NCI-H524 treated with DMSO at 0.1 percent for 48 hours (cell line): Measurements from ENCODE around the gene CGREF1.
"Not testable (repeated sequence)": the region's sequence is repeated elsewhere in the genome, so short reads cannot be mapped to it uniquely, and the experiment has no call there.

Experiments used
- DNase-seq: peaks from one replicate; lab custom pipeline; 2025; lab: John Stamatoyannopoulos, UW

The CGREF1 gene

DNA sequence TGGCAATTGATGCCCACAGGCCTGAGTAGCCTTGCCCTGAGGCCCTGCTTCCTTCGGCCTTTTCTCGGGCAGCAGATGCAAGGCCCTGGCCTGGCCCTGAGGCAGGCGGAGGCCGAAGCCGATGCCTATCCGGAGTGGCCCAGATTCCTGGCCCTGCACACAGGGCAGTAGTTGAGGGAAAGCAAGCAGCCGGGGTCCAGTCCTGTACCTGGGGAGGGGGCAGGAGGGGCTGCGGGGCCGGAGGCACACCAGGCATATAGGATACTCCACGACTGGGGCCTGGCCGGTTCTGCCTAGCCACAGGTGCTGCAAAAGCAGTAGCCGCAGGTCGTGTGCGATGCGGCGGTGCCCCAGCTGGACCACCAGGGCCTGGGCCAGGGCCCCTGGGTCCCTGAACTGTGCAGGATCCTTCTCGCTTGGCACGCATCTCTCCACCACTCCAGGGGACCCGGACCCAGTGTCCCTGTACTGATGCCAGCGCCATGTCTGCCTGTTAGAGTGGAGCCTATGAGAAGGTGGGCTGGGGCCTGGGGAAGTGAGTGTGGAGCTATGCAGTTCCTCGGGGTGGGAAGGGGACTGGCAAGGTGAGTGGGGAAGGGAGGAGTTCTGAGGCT lies 18.5 kb upstream of the CGREF1 start:
- no peak for DNase-seq

DNA sequence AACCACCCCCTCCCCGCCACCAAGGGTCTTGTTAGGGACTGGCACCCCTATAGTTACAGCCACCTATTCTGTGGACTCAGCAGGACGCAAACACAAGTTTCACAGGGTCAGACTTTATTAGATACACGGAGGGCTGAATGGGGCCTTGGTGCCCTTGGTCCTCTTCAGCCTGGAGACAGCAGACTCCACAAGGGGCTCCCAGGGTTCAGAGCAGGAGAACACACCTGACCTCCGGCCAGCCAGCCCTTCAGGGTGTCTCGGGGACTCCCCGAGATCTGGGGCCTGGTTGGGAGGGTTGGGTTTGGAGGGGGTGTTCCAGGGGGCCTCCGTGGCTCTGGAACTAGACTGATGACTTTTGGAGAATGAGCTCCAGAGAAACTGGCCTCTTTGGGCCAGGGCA lies 17.8 kb upstream of the CGREF1 start:
- DNase-seq, result no peak

DNA sequence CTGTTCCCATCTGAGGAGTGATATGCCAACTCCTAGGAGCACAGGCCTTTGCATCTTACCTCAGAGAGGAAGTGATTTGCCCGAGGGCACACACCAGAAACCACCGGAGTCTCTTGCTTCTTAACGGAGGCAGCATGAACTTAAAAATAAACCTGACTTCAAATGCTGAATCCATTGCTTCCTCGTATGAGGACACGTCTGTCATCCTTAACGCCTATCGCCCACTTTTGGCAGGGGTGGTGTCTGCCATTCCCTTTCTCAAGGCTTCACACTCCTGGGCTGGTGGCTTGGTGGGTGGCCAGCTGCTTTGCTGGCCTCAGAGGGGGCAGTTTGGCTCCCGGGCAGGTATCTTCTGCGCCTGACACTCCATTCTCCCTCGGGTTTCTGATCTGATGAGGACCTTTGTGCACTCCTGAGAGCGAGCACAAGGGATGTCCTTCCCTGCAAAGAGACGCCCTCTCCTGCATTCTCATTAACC lies 16.6 kb upstream of the CGREF1 start:
- no peak for DNase-seq

DNA sequence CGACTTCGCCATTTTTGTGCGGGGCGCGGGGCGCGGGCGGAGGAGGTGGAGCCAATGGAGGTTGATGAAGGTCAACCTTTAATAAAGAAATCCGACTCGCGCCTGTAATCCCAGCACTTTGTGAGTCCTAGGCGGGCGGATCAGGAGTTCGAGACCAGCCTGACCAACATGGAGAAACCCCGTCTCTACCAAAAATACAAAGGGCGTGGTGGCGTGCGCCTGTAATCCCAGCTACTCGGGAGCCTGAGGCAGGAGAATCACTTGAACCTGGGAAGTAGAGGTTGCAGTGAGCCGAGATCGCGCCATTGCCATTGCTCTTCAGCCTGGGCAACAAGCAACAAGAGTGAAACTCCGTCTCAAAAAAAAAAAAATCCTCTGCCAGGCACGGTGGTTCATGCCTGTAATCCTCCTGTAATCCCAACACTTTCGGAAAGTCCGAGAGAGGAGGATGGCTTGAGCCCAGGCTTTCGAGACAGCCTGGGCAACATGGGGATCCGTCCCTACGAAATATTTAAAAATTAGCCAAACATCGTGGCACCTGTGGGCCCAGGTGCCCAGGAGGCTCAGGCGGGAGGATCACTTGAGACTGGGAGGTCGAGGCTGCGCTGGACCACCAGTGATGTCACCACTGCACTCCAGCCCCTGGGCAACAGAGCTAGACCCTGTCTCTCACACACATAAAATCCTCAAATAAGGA lies 16.0 kb upstream of the CGREF1 start:
- no peak for DNase-seq

DNA sequence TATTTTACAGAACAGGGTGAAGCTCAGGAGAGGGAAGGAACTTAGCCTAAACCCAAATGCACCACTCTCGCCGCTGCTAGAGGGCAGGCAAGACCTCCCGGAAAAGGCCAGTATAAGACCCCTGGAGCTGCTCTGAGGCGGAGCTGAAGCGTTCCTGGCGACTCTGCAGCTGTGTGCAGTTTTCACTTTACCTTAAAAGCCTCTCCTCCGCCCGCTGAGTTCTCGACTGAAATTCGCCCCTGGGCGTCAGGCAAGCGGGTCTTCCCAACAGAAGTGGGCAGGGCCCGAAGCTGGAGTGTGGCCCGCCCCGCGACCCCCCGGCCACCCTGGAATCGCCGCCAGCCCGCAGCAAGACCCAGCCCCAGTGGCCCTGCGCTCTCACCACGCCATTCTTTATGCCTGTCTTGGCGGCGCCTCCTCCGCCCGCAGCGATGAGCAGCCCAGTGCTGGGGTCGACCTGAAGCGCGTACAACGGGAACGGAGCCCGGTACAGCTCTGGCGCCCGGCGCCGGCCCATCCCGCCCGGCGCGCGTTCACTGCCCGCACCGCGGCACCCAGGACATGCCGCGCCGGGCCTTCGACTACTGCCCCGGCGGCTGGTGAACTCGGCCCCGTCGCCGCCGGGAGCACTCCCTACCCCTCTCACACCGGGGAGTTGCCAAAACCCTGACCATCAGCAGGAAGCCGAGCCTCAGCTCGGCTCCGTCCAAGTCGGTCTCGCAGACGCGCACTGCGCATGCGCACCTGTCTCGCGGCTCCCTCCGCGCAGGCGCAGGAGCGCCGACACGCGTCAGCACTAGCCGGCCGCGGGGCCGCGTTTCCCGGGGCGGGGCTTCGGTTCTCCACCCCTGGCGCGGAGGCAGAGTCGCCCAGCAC lies 15.2 kb upstream of the CGREF1 start, which contains the start of gene PREB:
PREB (minus strand) TSS at position 732 of the 876 bp plus-strand sequence; CDS start at position 517, 215 bp downstream.
- DNase-seq, result peak; percentile 45

DNA sequence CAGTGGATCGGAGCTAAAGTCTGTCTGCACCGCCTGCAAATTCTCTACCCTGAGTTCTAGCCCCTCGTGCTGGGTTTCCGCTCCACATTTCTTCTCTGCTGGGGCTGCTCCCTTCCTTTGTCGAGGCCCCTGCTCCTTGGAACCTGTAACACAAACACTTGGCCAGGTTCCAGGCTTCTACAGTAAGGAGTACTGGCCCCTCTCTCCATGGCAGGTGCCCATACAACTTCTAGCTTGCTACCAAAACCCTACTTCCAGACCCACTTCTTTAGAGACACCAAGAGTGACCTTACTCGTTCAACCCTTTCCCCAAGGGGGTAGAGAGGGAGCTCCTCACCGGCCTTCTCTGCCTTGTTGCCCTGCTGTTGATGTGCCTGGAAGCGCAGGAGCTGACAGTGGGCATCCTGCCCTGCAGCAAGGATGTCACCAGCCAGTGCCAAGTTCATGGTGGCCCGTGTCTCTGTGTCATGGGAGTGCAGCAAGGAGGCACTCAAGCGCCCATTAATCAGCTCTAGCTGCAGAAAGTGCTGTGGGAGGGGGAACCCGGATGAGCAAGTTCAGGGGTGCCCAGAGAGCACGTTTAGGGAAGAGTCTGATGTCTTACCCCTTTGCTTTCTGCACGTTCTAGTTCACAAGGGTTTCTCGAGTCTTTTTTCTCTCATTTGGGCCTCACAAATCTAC lies 14.4 kb upstream of the CGREF1 start:
- no peak for DNase-seq

DNA sequence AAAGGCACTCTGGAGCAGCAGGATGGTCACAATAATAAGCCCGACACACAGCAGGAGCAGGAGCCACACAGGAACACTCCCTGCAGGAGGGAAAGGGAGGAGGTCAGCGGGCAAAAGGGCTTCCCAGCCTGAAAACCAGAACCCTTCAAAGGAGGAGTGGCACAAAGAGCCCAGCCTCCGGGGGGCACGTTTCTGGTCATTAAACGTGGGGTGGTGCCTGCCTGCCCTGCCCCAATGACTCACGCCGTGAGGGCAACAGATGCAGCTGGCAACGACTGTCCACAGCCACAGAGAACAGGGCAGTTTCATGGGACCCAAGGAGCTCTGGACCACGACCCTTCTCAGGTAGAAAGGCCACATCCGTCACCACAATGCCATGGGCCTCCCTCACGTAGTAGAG lies 12.5 kb upstream of the CGREF1 start:
- DNase-seq, result no peak

DNA sequence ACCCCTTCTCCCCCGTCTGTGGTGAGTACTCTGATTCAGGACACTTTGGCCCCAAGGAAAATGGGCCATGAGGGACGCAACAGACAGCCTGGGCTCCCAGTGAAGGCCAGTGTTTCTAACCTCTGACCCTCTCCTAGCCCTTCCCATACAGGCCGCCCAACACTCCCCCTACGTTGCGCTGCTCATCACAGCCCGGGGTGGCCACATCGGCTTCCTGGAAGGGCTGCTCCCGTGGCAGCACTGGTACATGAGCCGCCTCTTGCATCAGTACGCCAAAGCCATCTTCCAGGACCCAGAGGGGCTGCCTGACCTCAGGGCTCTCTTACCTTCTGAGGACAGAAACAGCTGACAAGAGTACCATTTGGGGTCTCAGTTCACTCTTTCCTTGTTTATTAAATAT lies 11.5 kb upstream of the CGREF1 start:
- no peak for DNase-seq

DNA sequence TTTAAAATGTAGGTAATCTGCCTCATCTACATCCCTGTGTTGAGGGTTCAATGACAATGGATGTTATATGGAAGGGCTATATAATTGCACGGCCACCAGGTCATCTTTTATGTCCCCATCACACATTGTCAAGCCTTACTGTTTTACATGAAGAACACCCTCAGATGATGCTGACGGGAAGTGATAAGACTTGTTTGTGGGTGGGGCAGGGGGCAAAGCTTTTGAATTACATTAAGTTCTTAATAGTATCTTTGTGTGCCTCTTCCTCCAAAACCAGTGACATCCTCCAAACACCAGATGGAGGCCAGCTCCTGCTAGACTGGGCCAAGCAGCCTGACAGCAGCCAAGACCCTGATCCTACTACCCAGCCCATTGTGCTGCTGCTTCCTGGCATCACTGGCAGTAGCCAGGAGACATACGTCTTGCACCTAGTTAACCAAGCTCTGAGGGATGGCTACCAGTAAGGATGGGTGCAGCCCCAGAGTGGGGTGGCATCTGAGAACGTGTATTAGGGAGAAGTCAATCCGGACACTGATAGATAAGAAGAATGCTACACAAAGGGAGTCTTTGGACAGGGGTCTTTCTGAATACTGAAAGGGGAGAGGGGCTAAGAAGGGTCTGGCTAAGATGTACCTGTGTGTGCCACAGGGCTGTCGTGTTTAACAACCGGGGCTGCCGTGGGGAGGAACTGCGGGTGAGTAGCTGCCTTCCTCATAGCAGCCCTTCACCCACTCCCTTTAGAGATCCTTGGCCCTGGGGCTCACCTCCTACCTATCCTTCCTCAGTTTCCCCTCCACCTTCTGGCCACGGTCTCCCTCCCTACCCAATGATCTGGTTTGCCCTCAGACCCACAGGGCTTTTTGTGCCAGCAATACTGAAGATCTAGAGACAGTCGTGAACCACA lies 10.0 kb upstream of the CGREF1 start:
- no peak for DNase-seq

DNA sequence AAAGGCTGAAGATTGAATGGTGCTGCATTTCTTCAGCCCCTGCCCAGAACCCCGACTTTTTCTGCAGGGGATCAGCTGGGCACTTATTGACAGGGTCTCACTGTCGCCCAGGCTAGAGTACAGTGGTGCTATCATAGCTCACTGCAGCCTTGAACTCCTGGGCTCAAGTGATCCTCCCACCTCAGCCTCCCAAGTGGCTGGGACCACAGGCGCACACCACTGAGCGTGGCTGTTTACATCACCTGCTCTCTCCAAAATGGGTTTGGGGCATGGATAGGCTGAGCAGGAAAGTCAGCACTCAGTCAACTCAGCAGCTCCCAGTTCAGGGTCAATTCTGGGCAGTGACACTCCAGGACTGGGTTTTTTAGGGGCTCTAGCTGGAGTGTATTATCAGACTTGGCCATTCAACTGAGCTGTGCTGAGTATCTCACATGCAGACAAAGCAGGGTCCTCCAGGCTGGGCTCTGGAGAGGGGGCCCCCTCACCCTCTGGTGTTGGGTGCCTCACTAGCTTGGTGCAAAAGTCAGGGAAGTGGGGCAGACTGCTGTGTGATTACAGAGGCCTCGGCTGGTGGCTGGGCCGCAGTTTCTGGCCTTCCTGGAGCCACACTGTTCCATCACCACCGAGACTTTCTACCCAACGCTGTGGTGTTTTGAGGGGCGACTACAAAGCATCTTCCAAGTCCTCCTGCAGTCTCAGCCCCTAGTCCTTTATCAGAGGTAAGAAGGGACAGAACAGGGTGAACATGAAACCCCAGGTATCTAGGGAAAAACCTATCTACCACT lies 9.1 kb upstream of the CGREF1 start:
- DNase-seq, result no peak

DNA sequence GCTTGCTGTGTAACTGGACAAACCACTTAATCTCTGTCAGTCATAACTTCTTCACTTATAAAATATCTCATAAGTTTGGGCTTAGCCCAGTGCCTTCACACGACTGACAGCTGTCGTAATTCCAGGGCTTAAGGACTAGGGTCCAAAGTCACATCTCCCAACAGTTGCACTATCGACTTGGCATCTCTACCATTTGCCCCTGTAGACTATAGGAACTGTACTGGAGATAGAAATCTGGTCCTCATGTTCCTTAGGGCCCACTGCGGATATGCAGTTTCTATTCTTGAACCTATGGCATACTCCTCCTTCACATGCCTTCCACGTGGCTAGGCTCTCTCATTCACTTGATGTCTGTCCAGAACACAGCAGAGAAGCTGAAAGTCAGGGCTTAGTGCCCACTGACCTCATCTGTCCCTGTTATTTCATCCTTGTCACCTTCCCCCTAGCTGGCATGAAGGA lies 7.4 kb upstream of the CGREF1 start:
- no peak for DNase-seq

DNA sequence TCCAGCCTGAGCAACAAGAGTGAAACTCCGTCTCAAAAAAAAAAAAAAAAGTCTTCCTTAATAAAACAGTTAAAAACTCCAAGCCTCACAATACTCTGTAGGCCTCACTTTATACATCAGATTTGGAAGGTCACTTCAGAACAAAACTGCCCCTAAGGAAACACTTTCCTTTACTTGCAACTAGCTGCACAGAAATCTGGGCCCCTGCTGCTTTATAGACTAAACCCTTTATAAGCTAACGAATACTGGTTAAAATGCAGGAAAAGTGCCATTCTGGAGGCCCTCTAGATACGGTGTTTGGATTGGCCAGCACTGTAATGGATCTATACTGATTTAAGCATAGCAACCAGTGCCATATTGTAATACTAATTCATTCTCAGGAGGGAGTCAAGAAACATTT lies 6.2 kb upstream of the CGREF1 start:
- no peak for DNase-seq

DNA sequence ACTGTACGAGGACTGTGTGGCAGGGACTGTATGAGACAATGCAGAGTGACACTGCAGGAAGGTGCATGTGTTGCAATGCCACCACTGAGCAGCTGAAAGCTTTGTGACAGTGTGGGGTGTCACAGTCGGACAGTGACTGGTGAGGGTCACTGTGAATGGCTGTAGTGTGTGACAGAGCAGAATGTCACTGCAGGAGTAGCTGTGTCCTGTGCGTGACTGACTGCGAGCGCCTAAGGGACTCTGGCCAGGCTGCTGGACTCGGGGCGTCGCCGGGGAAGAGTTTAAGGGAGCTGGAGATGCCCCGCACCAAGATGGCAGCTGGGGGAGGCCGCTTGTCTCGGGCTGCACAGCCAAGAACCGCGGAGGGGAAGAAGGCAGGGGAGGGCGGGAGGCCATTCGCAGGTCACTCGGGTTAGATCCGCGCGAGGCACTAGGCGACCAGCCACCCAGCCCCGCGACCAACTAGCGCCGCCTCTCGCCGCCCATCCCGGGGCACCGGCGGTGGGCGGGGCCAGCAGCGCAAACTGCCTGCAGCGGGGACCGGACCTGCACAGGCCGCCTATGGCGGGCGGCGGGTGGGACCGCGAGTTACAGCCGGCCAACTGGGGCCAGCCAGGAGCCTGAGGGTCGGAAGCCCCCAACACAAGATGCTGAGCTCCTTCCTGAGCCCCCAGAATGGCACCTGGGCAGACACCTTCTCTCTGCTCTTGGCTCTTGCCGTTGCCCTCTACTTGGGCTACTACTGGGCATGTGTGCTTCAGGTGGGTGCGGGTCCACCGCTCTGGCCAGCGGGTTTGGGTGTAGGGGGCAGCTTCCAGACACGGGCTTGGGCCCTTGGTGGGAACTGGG lies 4.6 kb upstream of the CGREF1 start, which contains the start of gene ABHD1:
ABHD1 (plus strand) TSS at position 514 of the 849 bp plus-strand sequence; CDS start at position 648, 134 bp downstream.
- DNase-seq, result no peak

DNA sequence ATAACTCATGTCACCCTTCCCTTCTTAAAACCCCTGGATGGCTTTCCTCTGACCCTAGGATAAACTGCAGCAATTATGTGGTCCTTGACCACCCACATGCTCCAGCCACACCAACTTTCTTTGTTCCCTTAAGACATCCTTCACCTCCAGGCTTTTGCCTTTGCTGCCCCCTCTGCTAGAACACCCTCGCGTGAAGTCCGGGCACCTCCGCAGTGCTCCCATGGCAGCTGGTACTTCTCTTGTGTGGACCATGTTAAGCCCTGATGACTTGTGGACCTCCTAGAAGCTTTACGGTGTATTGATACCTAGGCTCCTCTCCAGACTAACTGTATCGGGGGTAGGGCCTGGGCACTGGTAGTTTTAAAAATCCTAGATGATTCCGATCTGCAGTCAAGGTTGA lies 3.9 kb upstream of the CGREF1 start:
- DNase-seq, result no peak

DNA sequence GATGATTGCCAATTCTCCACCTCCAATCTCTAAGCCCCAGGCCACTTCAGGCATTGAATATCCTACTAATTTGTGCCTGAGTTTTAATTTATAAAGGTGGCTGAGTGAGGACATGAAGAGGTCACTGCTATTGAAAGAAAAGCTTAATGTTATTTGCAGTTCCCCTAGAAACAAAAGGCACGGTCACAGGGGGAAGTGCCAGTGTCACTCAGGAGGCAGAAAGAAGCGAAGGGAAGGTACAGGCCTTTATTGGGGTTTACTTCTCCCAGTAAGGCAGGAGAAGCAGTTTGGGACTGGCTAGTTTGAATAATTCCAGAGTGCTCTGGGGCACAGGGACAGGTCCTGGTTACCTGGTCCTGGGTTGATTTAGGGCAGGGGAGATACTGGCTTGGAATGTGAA lies 3.0 kb upstream of the CGREF1 start:
- no peak for DNase-seq

DNA sequence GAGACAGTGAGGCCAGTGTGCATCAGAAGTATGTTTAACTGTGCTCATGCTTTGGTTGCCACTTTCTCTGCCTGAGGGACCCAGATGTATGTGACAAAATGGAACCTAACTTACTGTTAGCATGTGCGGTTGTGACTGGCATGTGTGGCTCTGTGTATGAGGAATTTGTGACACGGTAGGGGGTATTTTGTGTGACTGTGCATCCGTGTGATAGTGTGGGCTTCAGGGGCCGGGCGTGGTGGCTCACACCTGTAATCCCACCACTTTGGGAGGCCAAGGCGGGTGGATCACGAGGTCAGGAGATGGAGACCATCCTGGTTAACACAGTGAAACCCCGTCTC lies 372 bp upstream of the CGREF1 start:
- DNase-seq, result not testable (repeated sequence)

DNA sequence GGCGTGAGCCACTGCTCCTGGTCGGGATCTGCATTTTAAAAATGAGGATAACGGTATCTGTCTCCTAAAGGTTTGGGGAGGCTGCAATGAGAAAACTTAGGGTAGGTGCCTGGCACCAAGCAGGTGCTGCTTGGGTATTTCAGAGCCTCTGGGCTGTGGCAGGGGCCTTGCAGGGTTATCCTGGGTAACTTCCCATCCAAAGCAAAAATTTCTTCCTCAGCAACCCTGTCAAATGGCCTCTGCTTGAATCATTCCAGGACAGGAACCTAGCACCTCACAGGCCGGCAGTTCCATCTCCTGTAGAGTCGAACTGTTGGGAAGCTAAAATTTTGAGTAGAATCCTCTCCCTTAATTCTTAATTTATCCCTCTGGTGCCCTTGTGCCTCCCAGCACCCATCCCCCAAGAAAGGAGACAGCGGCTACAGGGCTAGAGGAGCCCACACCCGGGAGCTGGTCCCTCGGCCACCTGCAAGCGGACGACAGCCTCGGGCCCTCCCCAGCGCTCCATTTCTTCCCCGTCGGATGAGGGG lies 868 bp downstream of the CGREF1 start:
- DNase-seq, result no peak

DNA sequence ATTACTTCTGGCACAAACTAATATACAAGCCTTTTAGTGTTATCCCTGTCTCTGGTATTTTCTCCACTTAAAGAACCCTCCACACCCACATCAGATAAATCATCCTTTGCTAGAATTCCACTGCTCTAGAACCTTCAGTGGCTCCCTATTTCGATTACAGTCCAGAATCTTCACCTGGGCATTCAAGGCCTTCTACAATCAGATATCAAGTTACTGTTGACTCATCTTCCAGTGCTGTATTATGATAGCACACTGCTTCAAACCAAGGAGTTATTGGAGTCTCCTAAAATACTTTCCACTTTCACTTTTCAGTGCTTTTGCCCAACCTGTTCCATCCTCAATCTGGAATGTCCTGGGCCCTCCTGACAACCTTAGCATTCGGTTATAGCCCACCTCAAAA lies 3.4 kb downstream of the CGREF1 start:
- no peak for DNase-seq
